Measurements from ENCODE around the gene OR5H1. TPM values are rescaled to one million over a fixed set of nuclear protein-coding genes. Genes with fewer than 3 reads are reported as not detected.

OR5H1 gene
- polyA plus RNA-seq, 2 of the 4 experiments (the other 2 are of a cell fraction) = not detected

DNA sequence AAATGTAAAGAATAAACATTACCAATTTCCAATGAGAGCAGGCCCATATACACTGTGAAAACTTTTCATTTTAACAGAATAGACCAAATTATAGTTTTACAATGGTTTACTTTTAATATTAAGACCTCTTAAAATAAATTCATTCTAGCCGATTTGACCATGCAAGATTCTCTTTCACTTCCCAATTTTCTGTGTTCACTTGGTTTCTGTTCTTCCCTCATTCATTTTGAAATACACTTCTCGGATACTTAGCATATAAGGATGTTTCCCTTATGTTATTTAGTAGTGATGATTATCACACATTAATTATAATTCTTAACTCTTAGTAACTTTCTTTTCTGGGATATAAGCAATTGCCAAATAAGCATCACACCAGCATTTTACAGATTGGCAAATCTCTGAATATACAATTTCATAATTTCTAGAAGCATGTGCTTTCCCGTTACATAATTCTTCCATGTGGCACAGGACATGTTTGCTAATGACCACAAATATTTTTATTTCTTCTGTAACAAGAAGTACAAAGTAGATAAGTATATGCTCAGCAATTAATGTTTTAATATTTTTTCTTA is 49.9 kb downstream of the OR5H1 start:
- CTCF ChIA-PET = no interaction called here
- ATAC-seq (no peak), FAIRE-seq (no peak), DNase-seq (ENCODE audit: low read depth in 1 of 2, low spot score in 1 of 2) (no peak)
- WGBS (ENCODE audit: missing lambda C conversion rate) = 15% methylated on average over 3 of the region's 3 CpGs
- H3K4me2 ChIP-seq = no peak overlapping the region
- TF ChIP-seq FOSL2 (IDR thresholded peaks at IDR 0.05) (no peak), FOSL2 (CRISPR knock-in tag; IDR thresholded peaks at IDR 0.05) (no peak), NPAS2 (CRISPR knock-in tag; IDR thresholded peaks at IDR 0.05; ENCODE audit: borderline replicate concordance) (no peak), FOSB (CRISPR knock-in tag; IDR thresholded peaks at IDR 0.05) (no peak), CEBPB (IDR thresholded peaks at IDR 0.05) (no peak), ZFP36 (IDR thresholded peaks at IDR 0.05; ENCODE audit: borderline replicate concordance, partially characterized antibody) (no peak), POLR2A (IDR thresholded peaks at IDR 0.05; ENCODE audit: low read length) (no peak), POLR2AphosphoS2 (conservative IDR thresholded peaks at IDR 0.05; ENCODE audit: low read length) (no peak), ESRRA (IDR thresholded peaks at IDR 0.05; ENCODE audit: borderline replicate concordance, low read length) (no peak)
- H3K27ac ChIP-seq = no peak overlapping the region
- no peaks in the 10 kb centered on the region for H3K9me3 ChIP-seq
- POLR2A ChIA-PET = no interaction called here
- H3K4me3 ChIP-seq = no peak overlapping the region
- no peaks in the 10 kb centered on the region for H3K4me1 ChIP-seq

DNA sequence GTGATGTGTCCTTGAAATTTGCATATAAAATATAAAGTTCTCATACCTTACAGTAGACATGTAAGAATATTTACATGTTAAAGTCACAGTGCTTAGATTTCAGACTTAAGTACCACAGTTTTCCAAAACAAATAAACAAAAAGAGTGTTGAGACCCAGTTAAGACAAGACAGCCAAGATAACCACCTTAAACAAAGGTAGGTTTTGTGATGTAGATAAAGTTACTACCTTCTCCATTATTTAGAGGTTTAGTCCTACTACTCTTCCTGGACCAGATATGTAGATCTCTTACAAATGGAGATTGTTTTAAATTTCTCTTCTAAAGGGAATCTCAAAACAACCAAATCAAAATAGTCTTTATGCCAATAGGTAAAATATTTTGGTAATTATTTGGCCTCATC is 51.7 kb downstream of the OR5H1 start:
- Histone ChIP-seq H3K4me1 (no peaks in the 10 kb centered on the region), H3K27ac (no peak overlapping the region), H3K4me3 (no peak overlapping the region), H3K9me3 (no peaks in the 10 kb centered on the region), H3K4me2 (no peak overlapping the region)
- TF ChIP-seq RNF2 (IDR thresholded peaks at IDR 0.05; ENCODE audit: borderline replicate concordance, low read depth) = no peak
- TF ChIP-seq CHD2 (IDR thresholded peaks at IDR 0.05; ENCODE audit: low read length, partially characterized antibody) = no peak
- TF ChIP-seq, protein P1, sequence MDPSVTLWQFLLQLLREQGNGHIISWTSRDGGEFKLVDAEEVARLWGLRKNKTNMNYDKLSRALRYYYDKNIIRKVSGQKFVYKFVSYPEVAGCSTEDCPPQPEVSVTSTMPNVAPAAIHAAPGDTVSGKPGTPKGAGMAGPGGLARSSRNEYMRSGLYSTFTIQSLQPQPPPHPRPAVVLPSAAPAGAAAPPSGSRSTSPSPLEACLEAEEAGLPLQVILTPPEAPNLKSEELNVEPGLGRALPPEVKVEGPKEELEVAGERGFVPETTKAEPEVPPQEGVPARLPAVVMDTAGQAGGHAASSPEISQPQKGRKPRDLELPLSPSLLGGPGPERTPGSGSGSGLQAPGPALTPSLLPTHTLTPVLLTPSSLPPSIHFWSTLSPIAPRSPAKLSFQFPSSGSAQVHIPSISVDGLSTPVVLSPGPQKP (IDR thresholded peaks at IDR 0.05; ENCODE audit: low read depth, low read length) = no peak
- no peak for TF ChIP-seq HOXB5 (CRISPR knock-in tag; IDR thresholded peaks at IDR 0.05)
- no peak for TF ChIP-seq TFCP2L1 (CRISPR knock-in tag; IDR thresholded peaks at IDR 0.05)
- TF ChIP-seq RAD21 (conservative IDR thresholded peaks at IDR 0.05 in 1 of 2, IDR thresholded peaks at IDR 0.05 in 1 of 2) = no peak
- no peak for TF ChIP-seq CHD4 (IDR thresholded peaks at IDR 0.05; ENCODE audit: borderline replicate concordance)
- no peak for TF ChIP-seq SREBF2 (IDR thresholded peaks at IDR 0.05)
- TF ChIP-seq CEBPB (IDR thresholded peaks at IDR 0.05) = no peak
- no peak for TF ChIP-seq NR3C1 (IDR thresholded peaks at IDR 0.05)
- TF ChIP-seq FOSB (CRISPR knock-in tag; IDR thresholded peaks at IDR 0.05) = no peak
- TF ChIP-seq PHF8 (IDR thresholded peaks at IDR 0.05; ENCODE audit: borderline replicate concordance, low read depth) = no peak
- no peak for TF ChIP-seq HOXB13 (CRISPR knock-in tag; IDR thresholded peaks at IDR 0.05; ENCODE audit: low read depth)
- TF ChIP-seq, protein P2, sequence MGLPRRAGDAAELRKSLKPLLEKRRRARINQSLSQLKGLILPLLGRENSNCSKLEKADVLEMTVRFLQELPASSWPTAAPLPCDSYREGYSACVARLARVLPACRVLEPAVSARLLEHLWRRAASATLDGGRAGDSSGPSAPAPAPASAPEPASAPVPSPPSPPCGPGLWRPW (IDR thresholded peaks at IDR 0.05) = no peak
- no peak for TF ChIP-seq ESRRA (IDR thresholded peaks at IDR 0.05; ENCODE audit: borderline replicate concordance, low read length)
- TF ChIP-seq ZSCAN20 (CRISPR knock-in tag; IDR thresholded peaks at IDR 0.05) = no peak
- no peak for TF ChIP-seq RCOR1 (IDR thresholded peaks at IDR 0.05; ENCODE audit: low read depth, low read length)
- TF ChIP-seq NFE2L2 (conservative IDR thresholded peaks at IDR 0.05; ENCODE audit: low read length) = no peak
- CTCF ChIA-PET = no interaction called here
- DNase-seq (ENCODE audit: low read depth in 1 of 2, low spot score in 1 of 2) (no peak), ATAC-seq (no peak), FAIRE-seq (no peak)
- POLR2A ChIA-PET = no interaction called here

DNA sequence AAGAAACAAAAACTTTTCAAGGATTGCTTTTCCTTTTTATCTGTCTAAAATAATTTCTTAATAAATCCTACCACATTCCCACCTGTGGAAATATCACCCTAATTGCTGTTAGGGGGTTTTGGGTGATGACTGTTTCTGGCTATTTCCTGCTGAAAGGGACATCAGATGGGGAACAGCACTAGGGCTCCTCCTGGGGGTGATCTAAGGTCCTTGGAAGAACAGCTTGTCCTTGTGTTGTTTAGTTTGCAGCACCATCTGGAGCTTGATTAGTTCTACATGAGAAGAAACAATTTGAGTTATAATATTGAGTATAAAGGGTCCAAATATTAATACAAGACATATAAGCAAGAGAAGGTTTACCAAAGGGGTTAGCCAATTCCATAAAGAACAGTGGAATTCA is 54.7 kb downstream of the OR5H1 start:
- H3K4me2 ChIP-seq = no peak overlapping the region
- H3K27ac ChIP-seq = no peak overlapping the region
- ATAC-seq (peak in 1 of 2 experiments; percentile 54; a peak in 3 of 6 replicates), DNase-seq (ENCODE audit: low read depth in 1 of 2, low spot score in 1 of 2) (peak in 1 of 2 experiments; percentile 2), FAIRE-seq (no peak)
- CTCF ChIA-PET = interaction anchor here (0.6 to 1.9 kb wide), 5 partner anchors 60 to 343 kb away, joined by 3 to 7 read pairs (median 3); no protein-coding TSS in a partner anchor
- no peaks in the 10 kb centered on the region for H3K4me1 ChIP-seq
- no peak overlapping the region for H3K4me3 ChIP-seq
- POLR2A ChIA-PET = no interaction called here
- TF ChIP-seq HEYL (CRISPR knock-in tag; IDR thresholded peaks at IDR 0.05) (no peak), RAD21 (conservative IDR thresholded peaks at IDR 0.05 in 1 of 2, IDR thresholded peaks at IDR 0.05 in 1 of 2) (0 out of 5 replicates have a peak, but pooled peaks of 1 of the 2 experiments have one; percentile 6)
- TF ChIP-seq, protein P1 (IDR thresholded peaks at IDR 0.05; ENCODE audit: low read depth, low read length) = no peak
- no peaks in the 10 kb centered on the region for H3K9me3 ChIP-seq

All from A549 (cell line).